Activated CD4-positive, alpha-beta T cell treated with anti-CD3 and anti-CD28 coated beads for 24 hours (primary cell): ENCODE data around the gene AHRR.
"Not testable (repeated sequence)": the region's sequence is repeated elsewhere in the genome, so short reads cannot be mapped to it uniquely, and the experiment has no call there.

Experiments
- DNase-seq, 2 donors: peaks; one replicate each; pipeline ENCODE4 v3.0.0-alpha.2; 2020; ENCODE audit warnings: low read depth in 2 of 2

AHRR gene

DNA sequence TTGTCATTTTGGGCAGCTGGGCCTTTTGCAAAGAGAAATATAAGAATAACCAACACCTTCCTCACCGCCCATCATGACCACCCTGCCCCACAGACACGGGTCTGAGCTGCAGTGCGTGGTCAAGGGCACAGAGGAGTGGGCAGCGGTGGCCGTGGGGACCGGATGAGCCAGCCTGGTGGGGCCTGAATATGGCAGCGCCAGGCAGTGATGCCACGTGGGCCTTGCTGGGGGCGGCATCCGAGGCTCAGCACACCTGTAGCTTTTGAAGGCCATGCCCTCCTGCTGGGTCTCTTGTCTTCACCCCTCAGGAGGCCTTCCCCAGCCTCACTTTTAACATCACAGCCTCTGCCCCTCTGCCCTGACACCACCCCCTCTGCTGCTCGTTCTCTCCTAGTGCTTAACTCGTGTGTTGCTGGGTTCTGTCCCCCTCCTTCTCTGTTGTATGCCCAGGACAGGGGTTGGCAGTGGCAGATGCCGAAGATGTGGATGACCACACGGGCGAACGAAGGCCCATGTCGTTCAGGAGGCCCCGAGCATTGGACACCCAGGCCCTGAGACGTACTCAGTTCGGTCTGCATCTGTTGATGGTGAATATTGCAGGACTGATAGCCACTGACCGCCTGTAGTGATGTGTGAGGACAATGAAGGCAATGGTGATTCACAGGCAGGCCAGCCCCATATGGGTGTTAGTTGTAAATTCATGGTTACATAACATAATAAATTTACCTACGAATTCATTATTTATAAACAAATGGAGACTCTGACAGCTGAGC, 46.0 kb downstream of the AHRR start:
- DNase-seq = no peak

DNA sequence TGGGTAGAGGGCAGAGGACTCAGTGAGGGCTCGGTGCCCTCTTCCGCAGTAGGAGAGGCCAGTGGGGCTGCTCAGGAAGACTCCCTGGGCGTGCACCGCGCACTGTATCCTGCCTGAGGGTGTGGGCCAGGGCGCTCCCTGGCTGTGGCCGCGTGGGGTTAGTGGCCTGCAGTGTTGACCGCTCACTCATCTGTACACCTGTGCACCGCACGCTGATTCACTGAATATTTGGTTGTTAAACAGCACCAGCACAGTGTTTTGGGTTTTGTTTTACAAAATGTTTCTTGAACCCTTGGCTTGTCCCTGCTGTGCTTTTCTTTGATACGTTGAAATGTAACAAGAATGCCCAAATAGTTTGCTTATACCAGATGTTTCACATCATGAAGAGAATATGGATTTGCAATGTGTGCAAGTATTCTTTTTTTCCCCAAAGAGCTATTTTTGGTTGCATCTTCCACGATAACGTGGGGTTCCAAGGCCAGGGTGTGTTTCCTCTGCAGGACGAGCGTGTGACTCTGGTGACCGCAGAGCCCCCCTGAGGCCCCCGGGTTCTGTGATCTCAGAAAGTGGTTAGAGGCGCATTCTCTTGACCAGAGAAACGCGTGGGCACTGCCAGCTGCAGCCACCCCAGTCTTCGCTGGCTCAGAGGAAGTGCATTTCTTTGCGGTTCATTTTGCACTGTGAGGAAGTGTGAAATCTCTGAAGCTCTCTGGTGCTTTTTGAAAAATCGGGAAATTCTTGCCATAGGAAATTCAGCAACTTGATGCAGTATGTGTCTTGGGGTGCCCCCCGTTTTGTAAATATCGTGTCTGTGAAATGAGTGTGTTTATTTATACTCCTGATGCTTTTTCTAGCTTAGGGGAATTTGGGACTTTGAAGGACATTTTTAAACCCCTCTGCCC, 46.9 kb downstream of the AHRR start:
- DNase-seq = no peak

DNA sequence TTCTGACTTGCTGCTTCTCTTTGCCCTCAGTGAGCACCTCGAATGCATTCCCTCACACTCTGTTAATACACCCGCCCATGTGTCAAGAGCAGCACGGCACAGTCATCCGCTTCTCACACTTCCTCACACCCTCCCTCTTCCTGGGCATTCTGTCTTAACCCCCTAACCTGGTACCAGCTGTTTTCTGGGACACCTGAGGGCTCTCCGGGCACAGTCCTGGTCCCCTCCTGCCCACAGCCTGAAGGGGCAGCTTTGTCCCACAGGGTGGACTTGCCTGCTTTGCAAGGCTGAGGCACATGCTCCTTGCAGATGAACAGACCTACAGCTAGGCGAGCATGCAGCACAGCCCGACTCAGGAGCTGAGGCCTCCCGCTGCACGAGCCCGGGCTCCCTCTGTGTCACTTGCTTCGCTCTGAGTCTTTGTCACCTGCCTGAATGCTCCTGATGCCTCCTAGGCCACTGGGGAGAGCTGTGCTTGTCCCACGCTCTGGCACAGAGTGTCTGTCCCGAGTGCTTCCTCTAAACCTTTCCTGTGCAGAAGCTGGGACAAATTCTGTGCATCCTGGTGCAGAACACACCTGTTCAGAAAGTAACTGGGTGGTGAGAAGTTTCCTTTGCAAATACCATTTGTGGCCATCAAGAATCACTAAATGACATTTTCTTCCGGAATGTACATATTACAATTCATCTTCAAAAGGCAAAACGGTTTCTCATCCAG, 47.8 kb downstream of the AHRR start:
- no peak for DNase-seq

DNA sequence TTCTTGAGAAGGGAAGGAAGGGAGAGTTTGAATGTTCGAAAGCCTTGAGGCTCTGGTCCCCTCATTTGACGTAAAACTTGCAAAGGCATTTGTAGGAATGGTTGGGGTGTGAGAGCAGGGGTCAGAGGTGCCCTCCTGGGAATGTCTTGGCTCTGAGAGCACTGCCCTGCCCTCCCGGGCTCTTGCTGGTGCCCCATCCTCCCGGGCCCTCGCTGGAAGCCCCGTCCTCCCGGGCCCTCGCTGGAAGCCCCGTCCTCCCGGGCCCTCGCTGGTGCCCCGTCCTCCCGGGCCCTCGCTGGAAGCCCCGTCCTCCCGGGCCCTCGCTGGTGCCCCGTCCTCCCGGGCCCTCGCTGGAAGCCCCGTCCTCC, 48.3 kb downstream of the AHRR start:
- DNase-seq = not testable (repeated sequence)

DNA sequence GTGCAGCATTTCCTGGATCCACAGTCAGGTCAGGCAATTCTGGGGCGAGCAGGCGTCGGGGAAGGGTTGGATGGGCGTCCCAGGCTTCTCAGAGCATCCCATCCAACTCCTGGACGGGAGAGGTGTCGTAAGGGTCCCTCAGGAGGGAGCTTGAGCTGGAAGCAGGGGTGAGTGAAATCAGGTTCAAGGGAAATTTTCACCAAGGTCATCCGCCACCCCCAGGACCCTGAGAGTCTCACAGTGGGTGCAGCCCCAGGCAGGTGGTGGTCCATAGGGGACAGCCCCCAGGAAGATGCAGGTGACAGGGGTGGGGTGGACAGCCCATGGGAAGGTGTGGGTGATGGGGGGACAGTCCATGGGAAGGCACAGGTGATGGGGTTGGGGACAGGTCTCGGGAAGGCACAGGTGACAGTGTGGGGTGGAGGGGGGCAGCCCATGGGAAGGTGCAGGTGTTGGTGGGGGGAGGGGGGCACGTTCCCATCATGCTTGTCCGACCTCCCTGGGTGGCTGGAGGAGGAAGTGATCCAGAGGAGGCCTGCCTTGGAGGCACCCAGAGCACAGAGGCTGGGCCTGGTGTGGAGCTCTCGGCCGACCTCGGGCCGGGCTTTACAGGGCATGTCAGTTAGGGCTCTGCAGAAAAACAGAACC, 48.9 kb downstream of the AHRR start:
- DNase-seq = no peak

DNA sequence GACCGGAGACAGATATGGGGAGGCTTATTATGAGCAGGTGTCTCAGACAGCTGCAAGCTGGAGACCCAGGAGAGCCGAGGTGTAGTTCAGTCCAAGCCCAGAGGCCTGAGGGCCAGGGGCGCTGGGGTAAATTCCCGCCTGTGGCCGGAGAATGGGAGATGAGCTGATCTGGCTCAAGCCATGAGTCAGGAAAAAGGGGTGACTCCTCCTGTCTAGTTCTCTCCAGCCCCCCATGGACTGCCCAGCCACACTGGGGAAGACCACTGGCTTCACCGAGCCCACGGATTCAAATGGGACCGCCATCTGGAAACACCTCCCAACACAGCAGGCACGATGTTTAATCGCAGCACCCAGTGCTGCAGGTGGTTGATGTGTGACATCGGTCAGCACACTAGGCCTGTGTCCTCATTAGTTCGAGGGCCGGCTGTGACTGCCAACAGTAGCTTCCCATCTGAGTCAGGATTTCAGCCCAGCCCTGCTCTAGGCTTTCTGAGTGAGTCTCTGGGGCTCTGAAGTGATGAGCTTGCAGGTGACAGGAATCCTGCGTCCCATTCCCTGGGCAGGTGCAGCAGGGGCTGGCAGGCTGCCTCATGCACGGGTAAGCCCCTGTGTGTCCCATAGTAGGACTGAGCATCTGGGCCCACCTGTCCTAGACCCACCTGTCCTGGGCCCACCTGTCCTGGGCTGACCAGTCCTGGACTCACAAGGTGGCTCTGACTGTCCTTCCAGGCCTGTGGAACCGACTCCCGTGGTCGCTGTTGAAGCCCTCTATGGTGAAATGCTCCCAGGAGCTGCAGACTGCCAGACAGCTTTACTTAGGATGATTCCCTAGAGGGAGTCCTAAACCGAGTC, 49.7 kb downstream of the AHRR start:
- no peak for DNase-seq

DNA sequence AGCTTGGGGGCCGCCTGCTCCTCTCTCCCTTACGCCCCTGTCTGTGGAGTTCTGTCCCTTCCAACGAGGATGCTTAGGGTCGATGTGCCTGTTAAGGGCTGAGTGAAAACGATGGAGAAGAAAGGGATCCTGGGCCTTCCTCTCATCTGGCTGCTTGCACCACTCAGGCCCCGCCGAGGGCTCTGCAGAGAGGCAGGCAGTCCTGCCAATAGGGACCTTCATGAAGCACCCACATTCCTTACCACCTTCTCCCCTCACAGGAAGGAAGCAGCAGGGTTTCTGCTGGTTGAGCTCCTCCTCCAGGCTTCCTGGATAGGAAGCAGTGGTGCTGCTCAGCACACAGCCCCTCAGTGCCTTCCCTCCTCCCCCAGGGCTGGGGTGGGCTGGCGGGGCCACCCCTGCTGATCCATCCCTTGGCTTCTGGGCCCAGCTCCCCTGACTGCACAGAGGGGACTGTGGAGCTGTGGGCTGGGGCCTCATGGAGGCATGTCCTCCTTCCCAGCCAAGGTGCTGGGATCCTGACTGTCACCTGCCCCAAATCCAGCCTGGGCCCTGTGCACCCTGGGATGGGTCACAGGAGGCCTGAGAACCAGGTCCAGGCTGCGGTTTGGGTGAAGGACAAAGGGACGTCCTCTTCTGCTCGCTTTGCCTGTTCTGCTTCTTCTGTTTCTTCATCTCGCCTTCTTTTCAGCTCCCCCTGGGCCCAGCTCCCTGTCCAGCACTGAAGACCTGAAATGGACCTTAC, 50.5 kb downstream of the AHRR start:
- no peak for DNase-seq

DNA sequence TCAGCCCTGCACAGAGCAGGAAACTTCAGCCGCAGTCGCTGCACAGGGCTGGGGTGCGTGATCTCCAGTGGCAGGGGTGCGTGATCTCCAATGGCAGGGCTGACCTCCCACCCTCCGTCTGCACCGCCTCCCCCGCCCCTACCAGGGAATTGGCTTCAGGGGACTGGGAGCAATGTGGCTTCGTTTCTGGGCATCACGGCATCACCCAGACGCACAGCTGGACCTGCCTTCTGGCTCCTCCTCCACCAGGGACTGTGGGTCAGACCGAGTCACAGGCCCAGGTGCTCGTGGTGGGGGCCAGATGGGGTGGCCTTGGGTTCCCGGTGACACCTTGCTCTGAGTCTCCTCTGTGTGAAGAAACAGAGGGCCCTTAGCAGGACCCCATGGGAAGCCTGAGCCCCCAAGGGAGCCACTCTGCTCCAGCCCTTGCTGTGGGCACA, 51.1 kb downstream of the AHRR start:
- no peak for DNase-seq

DNA sequence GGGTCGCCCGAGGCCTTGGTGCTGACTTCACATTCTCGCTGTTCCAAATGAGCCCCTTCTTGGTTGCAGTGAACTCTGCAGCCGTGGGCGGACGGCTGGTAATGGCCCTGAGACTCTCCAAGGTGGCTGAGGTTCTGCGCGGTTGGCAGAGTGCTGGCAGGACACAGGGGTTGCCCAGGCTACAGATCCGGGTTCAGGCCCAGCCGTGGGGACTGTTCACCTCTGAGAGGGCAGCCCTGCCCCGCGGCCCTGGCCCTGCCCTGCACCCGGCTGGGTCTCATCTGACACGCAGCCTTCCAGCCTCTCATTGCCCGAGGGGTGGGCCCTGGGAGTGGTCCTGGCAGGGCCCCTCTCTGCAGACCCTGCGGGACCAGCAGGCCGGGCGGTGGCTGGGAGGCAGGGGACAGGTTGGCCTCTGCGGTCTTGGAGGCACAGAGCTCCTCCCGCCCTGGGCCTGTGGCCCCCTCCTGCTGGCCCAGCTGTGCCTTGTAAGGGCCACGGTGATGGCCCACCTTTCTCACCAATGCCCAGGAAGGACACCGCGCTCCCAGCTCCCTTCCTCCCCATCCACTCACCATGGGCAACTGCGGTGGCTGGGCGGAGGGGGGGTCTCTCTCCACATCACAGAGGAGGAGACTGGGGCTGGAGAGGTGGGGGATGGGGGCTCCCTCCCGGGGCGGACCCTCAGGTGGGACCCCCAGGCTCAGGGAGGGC, 51.6 kb downstream of the AHRR start:
- no peak for DNase-seq

DNA sequence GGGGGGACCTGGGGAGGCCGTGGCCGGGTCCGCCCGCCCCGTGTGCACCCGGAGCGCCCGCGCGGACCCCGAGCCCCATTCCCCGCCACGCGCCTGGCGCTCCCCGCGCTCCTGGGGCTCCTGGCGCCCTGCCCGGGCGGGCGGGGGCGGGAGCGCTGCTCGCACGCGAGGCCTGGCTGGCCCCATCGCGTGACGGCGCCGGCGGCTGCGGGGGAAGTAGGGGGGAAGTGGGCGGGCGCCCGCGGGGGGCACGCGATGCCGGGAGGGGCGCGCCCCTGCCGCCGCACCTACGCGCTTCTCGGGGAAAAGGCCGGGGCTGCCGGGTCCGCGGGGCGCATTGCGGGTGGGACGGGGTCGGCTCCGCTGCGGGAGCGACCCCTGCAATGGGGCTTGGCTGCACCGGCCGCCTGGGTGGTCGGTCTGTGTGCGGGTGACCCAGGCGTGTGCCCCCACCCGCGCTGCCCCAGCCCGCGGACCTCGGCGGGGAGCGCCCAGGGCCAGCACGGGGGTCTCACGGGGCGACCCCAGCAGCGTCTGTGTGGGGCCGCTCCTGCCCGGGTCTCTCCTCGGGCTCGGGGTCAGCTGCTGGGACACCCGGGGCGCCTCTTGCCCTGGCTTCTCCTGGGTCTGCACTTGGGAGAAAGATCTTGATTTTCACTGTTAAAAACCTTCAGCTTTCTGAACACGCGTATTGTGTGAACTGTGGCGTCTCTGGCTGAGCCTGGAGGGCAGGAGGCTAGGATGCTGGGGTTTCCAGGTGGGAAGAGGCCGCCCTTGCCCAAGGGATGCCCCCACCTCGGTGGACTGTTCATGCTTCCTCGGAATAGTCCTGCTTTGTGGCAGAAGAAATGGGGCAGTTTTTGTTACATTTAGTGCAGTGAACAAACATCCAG, 52.4 kb downstream of the AHRR start:
- DNase-seq = peak; percentile 69 to 72

DNA sequence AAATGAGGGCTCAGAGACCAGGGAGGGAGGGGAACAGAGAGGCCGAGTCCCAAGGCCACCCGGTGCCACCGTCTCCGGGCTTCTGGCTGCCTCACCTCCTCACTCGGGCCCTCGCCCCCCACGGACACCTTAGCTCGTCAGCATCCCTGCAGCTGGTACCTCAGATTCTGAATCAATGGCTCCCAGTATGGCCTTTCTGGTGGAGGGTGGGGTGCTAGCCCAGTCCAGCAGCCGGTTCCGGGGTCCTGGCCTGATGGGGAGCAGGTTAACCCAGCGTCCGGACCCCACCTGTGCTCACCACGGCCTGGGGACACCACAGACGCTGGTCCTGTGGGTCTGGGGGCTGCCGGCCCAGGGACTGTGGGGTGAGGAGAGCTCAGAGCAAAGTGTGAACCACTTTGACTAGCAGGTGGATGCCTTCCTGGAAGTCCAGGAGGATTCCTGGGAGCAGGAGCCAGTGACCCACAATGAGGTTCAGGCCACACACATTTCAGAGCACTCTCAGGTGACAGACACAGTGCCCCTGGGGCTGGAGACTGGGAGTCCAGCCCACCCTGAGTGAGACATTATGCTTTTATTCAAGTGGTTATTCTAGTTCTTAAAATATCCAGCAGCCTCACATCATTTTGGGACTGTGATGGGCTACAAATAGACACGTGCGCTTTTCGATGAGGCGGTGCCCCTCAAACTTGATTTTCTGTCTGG, 53.3 kb downstream of the AHRR start:
- DNase-seq = no peak

DNA sequence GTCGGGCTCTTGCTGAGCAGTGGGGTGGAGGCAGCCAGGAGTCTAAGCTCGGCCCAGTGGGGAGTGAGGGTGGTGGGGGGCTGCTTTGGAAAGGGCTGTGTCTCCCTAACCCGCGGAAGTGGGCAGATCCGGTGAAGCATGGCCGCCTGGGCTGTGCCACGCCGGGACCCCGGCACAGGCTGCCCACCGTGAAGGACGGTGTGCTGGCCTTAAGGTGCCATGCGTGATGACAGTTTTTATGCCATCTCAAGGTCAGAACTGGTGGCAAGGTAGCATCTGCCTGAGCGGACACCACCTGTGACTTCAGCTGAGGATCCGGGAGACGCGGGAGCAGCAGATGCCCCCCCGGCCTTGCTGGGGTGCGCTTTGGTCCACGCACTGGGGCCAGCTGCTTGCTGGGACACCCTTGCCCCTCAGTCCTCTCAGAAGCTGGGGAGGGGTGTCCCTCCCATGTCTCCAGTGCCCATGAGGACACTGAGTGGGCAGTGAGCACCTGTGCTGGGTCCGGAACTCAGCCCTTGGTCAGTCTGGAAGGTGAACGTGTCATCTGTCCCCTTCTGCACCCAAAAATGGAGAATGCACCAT, 53.9 kb downstream of the AHRR start:
- DNase-seq = no peak

DNA sequence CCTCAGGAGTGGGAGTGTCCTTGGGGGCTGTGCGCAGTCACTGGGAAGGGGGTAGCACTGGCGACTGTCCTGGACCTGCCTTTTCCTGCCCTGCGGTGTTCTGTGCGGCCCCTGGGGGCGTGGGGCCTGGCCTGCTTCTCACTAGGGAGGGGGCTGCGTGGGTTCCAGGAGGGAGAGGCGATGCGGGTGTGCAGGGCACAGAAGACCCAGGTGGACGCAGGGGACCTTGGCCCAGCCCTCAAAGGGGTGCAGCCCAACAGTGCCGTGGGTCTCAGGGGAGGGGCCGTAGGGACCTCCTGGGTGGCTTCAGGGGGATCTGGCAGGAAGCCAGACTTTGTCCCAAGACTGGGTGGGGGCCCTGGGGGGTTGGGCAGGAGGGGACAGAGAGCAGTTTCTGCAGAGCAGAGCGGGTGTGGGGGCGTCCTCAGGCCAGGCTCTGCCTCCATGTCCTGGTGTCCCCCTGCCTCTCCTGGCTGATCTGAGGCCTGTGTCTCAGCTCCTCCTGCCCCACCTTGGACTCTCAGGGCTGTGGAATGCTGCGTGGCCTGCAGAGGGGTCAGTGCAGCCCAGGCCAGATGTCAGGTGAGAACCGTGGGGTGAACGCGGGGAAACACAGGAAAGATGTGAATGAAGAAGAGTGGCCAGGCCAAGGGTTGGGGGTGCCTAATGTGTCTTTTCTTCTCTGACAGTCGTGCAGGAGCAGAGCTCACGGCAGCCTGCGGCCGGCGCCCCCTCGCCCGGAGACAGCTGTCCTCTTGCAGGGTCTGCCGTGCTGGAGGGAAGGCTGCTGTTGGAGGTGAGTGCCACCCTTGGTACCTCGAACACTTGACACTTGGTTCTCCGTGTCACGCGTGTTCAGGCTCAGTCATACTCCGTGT, 54.6 kb downstream of the AHRR start:
- no peak for DNase-seq

DNA sequence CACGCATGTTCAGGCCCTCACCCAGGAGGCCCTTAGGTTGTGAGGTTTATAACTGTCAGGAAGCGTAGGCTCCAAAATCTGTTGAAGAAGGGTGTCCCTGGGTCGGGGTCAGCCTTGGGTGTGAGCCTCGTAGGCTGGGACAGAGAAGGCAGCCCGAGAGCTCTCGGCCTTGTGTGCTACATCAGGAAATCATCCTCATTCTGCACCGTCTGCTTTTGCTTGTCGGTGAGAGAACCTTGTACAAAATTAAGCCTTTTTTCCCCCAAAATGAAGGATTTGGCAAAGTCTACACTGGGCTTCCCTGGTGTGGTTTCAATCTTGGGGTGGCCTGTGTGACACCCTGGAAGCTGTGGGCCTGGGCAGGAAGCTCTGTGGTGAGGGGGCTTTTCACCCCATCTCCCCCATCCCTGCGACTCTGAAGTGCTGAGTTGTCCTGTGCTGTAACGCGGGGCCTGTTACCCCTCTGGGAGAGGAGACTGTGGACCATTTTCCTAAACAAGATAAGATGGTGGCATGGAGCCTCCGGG, 55.3 kb downstream of the AHRR start:
- DNase-seq = no peak

DNA sequence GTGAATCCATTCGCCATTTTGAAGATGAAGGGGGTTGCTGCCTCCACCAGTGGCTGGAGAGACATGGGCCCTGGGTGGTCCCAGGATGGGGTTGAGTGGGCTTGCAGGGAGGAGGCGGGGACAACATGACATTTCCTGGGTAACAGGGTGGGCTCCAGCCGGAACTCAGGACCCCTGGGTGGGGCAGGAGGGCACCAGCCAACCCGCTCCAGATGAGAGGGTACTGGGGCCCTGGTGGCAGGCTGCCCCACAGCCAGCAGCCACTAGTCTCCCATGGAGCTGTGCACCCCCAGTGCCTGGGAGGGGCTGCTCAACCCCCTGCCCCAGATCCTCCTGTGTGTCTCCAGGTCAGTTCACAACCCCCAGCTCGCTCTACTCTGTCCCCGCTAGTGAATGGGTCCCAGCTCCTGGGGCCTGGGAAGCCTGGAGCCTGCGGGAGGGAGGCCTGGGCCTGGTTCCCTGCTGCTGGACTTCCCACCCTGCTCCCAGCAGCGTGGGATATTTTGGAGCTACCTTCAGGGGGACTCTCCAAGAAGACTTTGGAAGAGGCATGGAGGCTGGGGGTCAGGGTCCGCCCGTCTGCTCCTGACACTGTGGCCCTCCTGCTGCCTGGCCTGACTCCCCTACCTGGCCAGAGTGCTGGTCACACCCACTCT, 55.9 kb downstream of the AHRR start:
- no peak for DNase-seq
